Activated CD4-positive, alpha-beta T cell treated with anti-CD3 and anti-CD28 coated beads, Interleukin-2, amount 50 U/mL, for 4 hours (primary cell): ENCODE measurements around the gene LMBR1L.
"Not testable (repeated sequence)": the region's sequence is repeated elsewhere in the genome, so short reads cannot be mapped to it uniquely, and the experiment has no call there.

ENCODE experiments used
- DNase-seq, 2 experiments: peaks; one replicate each; pipeline ENCODE4 v3.0.0-alpha.2; 2020

Gene LMBR1L, protein sequence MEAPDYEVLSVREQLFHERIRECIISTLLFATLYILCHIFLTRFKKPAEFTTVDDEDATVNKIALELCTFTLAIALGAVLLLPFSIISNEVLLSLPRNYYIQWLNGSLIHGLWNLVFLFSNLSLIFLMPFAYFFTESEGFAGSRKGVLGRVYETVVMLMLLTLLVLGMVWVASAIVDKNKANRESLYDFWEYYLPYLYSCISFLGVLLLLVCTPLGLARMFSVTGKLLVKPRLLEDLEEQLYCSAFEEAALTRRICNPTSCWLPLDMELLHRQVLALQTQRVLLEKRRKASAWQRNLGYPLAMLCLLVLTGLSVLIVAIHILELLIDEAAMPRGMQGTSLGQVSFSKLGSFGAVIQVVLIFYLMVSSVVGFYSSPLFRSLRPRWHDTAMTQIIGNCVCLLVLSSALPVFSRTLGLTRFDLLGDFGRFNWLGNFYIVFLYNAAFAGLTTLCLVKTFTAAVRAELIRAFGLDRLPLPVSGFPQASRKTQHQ

DNA sequence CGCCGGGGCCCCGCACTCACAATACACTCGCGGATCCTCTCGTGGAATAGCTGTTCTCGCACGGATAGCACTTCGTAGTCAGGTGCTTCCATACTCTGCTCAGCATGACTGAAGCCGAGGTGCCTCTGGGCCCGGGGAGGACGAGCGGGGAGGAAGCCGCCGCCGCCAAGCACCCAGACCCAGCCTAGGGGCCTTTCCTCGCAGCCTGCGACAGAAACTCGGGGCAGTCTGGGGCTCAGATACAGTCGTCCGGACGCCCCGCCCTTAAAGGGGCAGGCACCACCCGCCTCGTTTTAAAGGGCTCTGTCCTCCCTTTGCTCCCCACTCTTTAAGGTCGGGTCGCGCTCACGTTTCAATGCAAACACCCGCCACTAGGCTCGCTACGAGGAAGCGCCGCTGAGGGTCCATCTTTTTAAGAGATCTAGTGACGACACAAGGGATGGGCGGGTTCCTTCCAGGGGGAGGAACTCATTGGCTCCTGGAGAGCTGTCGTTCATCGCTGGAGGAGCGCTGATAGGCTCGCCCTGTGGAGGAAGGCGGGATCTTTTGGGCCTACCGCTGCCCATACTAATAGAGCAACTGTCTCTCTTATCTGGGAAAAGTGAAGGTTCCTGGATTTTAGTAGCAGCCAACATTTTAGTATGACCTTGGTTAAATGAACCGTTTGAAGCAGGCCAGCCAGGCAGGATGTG lies at the start of gene LMBR1L:
LMBR1L (minus strand) TSS at position 384 of the 692 bp plus-strand sequence; CDS start at position 92, 292 bp downstream.
- peak; percentile 96 to 97 for DNase-seq

DNA sequence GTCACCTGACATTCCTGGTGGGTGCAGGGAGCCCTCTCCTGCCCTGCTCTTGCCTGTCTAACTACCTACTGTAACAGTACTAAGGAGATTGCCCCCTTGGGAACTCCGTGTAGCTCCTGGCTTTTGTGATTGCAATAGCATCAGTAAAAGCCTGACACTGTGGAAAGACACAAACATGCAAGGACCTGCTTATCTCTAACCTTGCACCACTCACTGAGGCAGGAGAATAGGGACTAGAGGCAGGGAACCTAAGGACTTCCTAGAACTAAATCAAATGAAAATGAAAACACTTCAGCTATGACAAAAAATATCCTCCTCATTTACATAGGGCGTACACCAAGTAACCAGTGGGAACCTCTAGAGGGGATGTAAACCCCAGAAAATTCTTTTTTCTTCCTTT lies 49.8 kb upstream of the LMBR1L start:
- DNase-seq = no peak

DNA sequence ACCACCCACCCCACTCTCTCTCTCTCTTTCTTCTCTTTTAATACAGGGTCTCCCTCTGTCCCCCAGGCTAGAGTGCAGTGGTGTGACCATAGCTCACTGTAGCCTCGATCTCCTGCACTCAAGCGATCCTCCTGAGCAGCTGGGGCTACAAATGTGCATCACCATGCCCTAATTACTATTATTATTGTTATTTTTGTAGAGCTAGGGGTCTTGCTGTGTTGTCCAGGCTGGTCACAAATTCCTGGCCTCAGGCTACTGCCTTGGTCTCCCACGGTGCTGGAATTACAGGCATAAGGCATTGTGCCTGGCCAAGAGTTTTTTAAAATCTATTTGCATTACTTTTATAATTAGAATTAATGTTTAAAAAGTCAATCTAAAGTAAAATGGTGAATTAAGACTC lies 43.6 kb upstream of the LMBR1L start:
- DNase-seq = no peak

DNA sequence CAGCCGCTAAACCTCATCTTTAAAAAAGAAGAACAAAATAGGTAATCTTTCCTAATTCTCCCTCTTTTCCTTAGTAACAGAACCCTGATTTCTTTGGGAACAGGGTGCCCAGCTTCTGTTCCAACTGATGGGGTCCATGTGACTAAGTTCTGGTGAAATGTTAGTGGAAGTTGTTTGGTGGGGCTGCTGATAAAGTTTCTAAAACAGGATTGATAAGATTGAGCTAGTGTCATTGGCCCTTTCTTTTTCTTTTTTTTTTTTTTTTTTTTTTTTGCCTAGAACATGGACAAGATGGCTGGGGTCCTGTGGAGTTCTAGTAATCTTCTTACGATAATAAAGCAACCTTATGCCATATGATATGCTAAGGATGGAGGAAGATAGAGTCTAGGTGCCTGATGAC lies 36.7 kb upstream of the LMBR1L start:
- no peak for DNase-seq

DNA sequence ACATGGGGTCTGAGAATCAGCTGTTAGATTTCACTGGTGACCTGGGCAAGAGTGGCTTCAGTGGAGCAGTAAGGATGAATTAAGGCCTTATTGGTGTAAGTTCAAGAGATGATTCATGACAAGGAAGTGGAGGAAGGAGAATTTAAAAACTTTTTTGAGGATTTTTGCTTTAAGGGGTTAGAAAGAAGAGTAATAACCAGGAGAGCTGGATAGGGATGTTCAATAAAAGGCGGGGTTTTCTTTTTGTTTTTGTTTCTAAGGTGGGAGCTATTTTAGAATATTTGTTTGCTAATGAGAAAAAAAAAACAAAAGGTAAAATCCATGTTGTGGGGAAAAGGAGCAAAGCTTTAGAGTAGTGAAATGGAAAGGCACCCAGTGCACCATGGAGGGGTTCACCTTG lies 35.8 kb upstream of the LMBR1L start:
- DNase-seq = no peak

DNA sequence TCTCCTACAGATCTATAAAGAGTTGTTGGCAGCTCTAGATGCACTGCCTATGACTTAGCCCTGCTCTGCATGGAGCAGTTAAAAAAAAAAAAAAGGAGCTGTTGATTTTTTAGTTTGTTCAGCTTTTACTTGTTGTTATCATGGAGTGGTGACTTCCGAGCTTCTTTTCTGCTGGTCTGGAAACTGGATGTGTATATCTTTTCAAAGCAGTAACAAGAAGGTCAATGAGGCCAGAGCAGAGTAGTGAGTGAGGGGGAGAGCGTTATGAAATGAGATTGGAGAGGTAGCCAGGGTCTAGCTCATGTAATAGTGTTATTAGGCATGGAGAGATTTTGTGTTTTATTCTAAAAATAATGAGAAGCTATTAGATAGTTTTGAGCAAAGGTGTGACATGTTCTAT lies 33.7 kb upstream of the LMBR1L start:
- DNase-seq = no peak

DNA sequence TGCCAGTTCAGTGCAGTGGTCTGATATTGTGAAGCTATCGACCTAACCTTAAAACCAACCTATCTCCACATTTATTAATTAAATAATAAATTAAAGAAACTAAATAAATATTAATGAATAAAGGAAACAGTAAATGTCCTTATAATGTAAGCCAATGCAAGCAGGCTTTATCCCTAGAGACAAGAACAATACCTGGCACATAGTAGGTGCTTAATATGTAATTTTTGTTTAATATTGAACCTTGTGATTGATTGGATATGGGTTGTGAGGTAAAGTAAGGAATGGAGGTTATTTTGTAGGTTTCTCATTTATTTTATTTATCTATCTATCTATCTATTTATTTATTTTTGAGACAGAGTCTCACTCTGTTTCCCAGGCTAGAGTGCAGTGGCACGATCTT lies 28.4 kb upstream of the LMBR1L start:
- no peak for DNase-seq

DNA sequence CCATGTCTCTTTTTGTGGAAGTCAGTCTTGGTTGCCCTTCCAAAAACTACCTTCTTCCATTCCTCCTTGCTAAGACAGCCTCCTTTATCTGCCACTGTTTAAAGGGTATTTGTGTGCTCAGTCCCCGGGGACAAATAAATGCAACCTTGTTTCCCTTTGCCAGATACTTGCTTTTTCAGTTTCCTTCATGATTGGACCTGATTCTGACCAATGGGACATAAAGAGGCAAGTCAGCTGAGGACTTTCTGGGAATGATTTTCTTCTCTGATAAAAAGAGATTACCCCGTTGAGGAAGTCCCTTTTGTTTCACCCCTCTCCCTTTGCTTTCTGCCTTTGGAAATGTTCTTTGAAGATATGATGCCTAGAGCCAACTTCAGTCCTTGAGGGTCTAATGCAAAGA lies 27.9 kb upstream of the LMBR1L start:
- no peak for DNase-seq

DNA sequence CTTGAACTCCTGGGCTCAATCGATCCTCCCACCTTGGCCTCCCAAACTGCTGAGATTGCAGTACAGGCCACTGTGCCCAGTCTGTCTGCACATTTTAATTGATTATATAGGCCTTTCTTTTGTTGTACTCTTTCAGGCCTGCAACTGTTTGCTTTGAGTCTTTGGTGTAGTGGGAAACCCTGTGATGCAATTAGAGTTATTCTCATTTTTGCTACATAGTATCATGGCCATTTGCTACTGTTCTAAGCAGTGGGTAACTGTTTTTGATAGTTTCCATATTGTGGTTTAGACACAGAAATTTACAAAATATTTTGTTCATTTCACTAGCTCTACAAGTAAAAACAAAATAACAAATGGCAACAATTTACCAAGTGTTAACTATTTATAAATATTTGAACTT lies 26.8 kb upstream of the LMBR1L start:
- no peak for DNase-seq

DNA sequence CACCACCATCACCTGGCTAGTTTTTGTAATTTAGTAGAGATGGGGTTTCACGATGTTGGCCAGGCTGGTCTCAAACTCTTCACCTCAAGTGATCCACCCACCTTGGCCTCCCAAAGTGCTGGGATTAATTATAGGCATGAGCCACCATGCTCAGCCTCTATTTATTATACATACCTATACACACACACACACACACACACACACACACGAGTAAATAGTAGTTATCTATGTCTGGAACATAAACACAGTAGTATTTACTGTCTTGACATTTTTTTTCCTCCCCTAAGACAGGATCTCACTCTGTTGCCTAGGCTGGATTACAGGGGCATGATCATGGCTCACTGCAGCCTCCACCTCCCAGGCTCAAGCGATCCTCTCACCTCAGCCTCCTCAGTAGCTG lies 26.4 kb upstream of the LMBR1L start:
- not testable (repeated sequence) for DNase-seq

DNA sequence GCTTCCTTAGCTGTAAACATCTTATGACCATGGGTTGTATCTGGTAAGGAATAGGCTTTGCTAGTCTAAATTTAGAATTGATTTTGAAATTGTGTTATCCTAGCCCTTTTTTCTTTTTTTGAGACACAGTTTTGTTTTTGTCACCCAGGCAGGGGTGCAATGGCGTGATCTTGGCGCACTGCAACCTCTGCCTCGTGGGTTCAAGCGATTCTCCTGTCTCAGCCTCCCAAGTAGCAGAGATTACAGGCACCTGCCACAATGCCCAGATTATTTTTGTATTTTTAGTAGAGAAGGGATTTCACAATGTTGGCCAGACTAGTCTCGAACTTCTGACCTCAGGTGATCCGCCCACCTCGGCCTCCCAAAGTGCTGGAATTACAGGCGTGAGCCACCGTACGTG lies 22.9 kb upstream of the LMBR1L start:
- DNase-seq = no peak

DNA sequence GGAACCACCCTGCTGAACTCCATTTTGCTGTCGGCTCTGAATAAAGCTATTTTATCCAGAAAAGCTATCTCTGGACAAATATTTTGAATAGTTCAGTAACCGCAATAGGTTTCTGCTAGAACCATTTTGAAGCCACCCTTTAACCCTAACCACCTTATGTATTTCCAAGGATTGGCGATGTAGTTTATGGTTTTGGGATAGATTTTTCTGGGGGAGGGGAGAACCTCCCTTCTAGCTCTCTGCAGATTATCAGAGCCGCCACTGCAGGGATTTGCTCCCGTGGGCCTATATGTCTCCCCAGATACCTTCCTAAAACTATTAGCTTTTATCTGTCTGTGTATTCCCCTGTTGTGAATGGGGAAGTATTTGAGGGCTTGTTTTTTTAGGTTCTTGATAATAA lies 22.4 kb upstream of the LMBR1L start:
- DNase-seq = no peak

DNA sequence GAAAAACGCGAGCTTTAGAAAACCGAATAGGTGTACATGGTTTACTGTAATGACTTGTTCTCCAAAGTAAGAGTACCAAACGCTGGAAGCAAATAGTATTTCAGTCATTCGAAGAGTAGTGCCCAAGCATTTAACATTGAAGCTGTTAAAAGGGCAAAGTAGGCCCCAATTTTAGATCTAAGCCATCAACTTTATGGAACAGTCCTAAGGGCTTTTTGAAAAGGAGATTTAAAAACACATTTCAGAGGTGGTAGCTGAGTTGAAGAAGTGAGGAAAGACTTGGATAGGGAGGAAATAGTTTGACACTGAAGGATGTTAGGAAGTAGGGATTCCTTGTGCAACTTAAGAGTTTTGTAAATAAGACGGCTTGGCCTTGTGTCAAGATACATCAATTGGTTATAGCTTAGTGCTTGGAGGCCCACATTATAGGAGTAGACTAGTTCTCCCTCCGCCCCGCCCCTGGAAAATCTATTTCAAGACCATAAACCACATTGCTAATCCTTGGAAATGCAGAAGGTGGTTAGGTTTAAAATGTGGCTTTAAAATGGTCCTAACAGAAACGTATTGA lies 21.3 kb upstream of the LMBR1L start:
- DNase-seq = no peak

DNA sequence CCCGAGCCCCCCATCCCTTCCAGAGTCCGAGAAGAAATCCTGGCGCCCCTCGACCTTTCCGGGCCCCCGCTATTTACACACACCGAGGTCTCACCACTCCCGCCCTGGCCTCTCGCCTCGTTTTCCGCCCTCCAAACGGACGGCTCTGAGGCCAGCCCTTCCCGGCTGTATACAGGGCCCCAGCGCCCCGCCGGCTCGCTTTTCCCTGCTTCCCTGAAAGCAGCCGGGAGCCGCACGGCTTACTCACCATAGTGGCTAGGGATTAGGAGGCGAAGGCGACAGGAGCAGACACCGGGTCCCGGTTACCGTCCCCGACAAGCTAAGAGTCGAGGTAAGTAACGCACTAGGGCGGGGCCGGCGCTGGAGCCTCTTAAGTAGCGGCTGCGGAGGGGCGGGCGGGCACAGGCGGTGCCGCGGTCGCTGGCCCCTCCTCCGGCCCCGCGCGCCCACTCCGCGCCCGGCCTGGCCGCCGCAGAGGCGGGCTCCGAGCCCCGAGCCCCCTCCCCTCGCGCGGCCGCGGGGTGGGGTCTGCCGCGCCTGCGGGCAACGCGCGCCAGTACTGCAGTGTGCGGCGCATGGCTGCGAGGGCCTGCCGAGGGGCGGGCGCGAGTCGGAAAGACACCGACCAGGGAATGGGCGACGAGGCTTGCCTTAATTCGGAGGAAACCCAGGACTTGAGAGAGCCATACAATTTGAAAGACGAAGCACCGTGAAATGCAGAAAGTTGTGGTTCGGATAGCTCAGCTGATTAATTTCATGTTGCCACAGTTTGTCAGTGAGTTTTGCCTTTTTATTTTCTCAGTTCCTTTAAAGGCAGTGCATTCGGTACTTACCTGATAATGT lies 20.6 kb upstream of the LMBR1L start, which contains the start of gene TUBA1B:
TUBA1B (minus strand) TSS at position 345 of the 843 bp plus-strand sequence; CDS start at position 250, 95 bp downstream.
- DNase-seq = peak; percentile 86

DNA sequence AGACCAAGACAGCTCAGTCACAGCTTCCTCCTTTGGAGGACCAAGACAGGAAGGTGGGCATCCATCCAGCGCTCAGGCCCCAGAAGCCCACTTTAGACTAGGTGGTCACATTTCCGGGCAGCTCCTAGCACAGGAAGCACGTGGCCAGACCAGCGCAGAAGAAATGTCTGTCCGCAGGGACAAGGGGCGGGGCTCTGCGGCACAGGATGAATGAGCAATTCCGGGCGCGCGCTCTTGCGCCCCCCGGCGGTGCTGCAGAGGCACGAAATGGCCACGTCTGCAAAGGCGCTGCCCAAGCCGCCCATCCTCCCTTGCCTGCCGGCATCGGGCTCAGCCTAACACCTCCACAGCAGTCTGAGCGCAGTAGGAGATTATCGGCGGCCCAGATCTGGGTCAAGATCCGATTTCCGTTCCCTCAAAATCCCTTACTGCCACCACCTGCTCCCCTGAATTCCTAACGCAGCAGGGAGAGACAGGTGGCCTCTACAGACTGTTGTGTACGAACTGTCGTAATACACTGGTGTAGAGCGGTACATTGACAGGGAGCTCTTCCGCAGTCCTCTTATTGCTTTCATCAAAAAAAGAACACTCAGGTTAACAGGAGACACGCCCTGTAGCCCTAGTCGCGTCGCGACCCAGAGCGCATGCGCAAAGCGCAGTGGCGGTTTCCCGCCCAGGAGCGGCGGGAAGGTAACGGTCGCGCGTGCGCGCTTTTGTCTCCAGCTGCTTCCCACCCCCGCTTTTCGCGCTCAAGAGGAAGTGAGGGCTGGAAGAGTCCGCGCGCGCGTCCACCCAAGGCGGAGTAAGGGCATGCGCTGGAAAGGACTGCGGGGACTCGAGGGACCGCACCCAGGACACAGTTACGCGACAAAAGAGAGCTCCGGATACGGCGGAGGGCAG lies 19.8 kb upstream of the LMBR1L start:
- peak; percentile 86 to 89 for DNase-seq

DNA sequence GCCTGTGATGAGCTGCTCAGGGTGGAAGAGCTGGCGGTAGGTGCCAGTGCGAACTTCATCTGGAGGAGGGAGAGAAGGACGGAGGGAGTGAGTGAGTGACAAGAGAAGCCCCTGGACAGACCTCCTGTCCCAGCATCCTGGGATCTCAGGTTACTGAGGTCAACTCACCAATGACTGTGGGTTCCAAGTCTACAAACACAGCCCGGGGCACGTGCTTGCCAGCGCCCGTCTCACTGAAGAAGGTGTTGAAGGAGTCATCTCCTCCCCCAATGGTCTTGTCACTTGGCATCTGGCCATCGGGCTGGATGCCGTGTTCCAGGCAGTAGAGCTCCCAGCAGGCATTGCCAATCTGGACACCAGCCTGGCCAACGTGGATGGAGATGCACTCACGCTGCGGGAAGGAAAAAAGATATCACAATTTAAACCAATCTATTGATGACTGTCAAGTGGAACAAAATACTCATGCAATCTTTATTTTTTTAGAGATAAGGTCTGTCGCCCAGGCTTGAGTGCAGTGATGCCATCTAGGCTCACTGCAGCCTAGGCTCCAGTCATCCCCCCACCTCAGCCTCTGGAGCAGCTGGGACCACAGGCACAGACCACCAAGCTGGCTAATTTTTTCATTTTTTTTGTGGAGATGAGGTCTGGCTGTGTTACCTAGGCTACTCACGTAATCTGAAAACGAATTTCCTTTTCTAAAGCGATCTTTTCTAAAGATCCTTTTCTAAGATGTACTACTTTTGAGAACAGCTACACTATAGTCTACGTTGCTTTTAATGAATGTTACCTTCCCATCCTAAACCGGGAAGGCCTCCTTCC lies 18.9 kb upstream of the LMBR1L start:
- DNase-seq = no peak

DNA sequence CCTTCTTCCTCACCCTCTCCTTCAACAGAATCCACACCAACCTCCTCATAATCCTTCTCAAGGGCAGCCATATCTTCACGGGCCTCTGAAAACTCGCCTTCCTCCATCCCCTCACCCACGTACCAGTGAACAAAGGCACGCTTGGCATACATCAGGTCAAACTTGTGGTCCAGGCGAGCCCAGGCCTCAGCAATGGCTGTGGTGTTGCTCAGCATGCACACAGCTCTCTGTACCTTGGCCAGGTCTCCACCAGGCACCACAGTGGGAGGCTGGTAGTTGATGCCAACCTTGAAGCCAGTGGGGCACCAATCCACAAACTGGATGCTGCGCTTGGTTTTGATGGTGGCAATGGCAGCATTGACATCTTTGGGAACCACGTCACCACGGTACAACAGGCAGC lies 17.3 kb upstream of the LMBR1L start:
- DNase-seq = not testable (repeated sequence)

DNA sequence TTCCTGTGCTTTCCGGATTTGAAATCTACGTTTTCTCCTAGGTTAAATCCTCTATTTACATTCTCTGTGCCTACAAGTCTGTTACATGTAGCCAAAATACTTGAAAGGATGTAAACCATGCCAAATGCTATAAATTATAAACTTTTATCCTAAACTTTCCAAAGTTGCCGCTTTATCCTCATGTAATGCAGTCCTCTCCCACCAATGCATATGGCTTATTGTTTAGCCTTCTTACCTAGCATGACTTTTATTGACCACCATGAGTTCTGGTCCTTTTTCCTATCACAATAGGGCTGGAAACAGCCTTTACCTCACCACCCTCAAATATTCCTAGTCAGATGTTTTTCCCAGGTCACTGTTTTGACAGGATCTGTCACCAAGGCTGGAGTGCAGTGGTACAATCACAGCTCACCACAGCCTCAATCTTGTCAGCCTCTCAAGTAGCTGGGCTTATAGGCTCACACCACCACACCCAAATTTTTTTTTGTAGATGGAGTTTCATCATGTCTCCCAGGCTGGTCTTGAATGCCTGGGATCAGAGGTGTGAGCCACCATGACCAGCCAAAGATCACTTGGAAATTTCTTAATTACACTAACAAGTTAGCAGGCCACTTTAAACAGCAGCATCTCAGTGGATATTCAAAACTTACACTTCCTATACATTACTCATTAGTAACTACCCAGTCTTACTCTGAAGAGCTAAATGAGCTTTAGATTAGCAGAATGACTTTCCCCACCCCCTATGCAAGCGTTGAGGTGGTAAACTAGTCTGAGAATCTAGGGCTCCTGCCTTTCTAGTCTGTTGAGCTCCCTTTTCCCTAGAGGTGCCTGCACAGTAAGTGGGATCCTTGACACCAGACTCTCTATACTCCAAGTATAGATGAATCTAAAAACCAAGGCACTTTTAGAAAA lies 16.5 kb upstream of the LMBR1L start:
- DNase-seq = no peak

DNA sequence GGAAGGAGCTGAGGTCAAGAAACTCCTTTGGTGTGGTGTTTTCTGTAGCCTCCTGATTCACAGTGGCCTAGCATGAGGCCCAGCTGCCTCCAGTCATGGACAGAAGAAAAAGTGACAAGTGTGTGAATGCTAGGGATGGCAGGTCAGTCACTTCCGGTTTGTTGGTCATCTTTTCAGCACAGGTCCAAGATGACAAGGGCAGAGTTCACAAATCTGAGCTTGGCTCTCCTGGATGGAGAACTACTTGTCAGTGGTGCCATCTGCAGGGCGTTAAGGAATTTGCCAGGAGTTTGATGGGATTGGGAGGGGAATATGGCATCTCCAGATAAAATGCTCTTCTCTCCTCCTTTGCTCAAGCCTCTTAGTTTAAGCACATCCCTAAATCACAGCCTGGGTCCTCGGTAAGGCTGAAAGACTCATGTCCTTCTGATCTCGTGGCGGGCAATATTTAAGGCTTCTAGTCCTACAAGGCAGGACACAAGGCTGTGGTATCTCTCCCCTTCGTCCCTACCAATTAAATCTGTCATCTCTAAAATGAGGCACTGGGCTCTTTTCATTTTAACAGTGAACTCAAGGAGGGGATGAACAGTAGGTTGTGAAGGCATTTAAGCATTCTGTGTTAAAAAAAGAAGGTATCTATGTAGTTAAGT lies 10.5 kb upstream of the LMBR1L start:
- no peak for DNase-seq
